Liver (tissue), 9 donors: ENCODE measurements around the gene GALNT17. TPM values are rescaled to one million over a fixed set of nuclear protein-coding genes. Genes with fewer than 3 reads are reported as not detected.

ENCODE experiments used
- DNase-seq: peaks from one replicate; pipeline ENCODE4 v3.0.0-alpha.2; 2017; ENCODE audit warnings: low spot score
- H3K27ac ChIP-seq, 2 donors: one replicate each; pipeline ENCODE4 v1.7.0; 2013; ENCODE audit warnings: inconsistent platforms in 2 of 2, low read length in 2 of 2, control low read depth in 1 of 2, low read depth in 1 of 2, mild to moderate bottlenecking in 1 of 2
- H3K27me3 ChIP-seq, 4 donors: one replicate each; pipeline versions ENCODE4 v1.6.1 to v1.7.0; 2013; ENCODE audit warnings: low read length in 3 of 4, inconsistent platforms in 1 of 4, mild to moderate bottlenecking in 1 of 4, moderate library complexity in 1 of 4; ENCODE audit not compliant: control insufficient read depth in 4 of 4, insufficient read depth in 4 of 4
- H3K36me3 ChIP-seq, 4 donors: one replicate each; pipeline versions ENCODE4 v1.6.1 to v1.7.0; 2013; ENCODE audit warnings: low read length in 3 of 4, mild to moderate bottlenecking in 3 of 4, low read depth in 1 of 4, moderate library complexity in 1 of 4; ENCODE audit not compliant: control insufficient read depth in 4 of 4, insufficient read depth in 3 of 4
- H3K4me1 ChIP-seq, 4 donors: one replicate each; pipeline versions ENCODE4 v1.6.1 to v1.7.0; 2013; ENCODE audit warnings: low read length in 3 of 4, mild to moderate bottlenecking in 3 of 4, moderate library complexity in 1 of 4; ENCODE audit not compliant: control insufficient read depth in 4 of 4, insufficient read depth in 4 of 4
- H3K4me3 ChIP-seq, 3 donors: one replicate each; pipeline versions ENCODE4 v1.6.1 to v1.7.0; 2013; ENCODE audit warnings: low read length in 3 of 3, control low read depth in 1 of 3, low read depth in 1 of 3, mild to moderate bottlenecking in 1 of 3
- H3K9ac ChIP-seq, 2 donors: one replicate each; pipeline ENCODE4 v1.7.0; 2013; ENCODE audit warnings: low read length in 2 of 2, mild to moderate bottlenecking in 2 of 2, moderate library complexity in 2 of 2, control low read depth in 1 of 2, low read depth in 1 of 2
- H3K9me3 ChIP-seq, 4 donors: one replicate each; pipeline versions ENCODE4 v1.6.1 to v1.7.0; 2013; ENCODE audit warnings: low read length in 3 of 4; ENCODE audit not compliant: control insufficient read depth in 4 of 4
- CTCF ChIP-seq: fragments of 150-350 bp; IDR thresholded peaks from 2 replicates; pipeline ENCODE4 v1.5.1; 2017; ENCODE audit warnings: improper control_type of control experiment, low read depth, low read length; ENCODE audit not compliant: missing input control
- EGR1 ChIP-seq, 2 donors: IDR thresholded peaks; 2 replicates each; pipeline ENCODE4 v1.6.1; 2016 to 2018; ENCODE audit warnings: antibody characterized with exemption in 2 of 2, low read depth in 2 of 2
- FOXA1 ChIP-seq: IDR thresholded peaks from 2 replicates; pipeline ENCODE4 v1.6.1; 2016; ENCODE audit warnings: antibody characterized with exemption
- FOXA2 ChIP-seq: IDR thresholded peaks from 2 replicates; pipeline ENCODE4 v1.6.1; 2016; ENCODE audit warnings: antibody characterized with exemption
- GABPA ChIP-seq, 2 donors: IDR thresholded peaks in 1 of 2; conservative IDR thresholded peaks in 1 of 2; 2 replicates each; pipeline ENCODE4 v1.6.1; 2016; ENCODE audit warnings: antibody characterized with exemption in 2 of 2, mild to moderate bottlenecking in 1 of 2, moderate library complexity in 1 of 2
- HNF4A ChIP-seq, 2 donors: conservative IDR thresholded peaks; 2 replicates each; pipeline ENCODE4 v1.6.1; 2016; ENCODE audit warnings: antibody characterized with exemption in 2 of 2, mild to moderate bottlenecking in 2 of 2
- HNF4G ChIP-seq: IDR thresholded peaks from 2 replicates; pipeline ENCODE4 v1.6.1; 2016; ENCODE audit warnings: antibody characterized with exemption
- JUND ChIP-seq, 2 donors: IDR thresholded peaks; 2 replicates each; pipeline ENCODE4 v1.6.1; 2016; ENCODE audit warnings: antibody characterized with exemption in 2 of 2
- MAX ChIP-seq: IDR thresholded peaks from 2 replicates; pipeline ENCODE4 v1.6.1; 2016; ENCODE audit warnings: antibody characterized with exemption
- NR2F2 ChIP-seq: IDR thresholded peaks from 2 replicates; pipeline ENCODE4 v1.6.1; 2016; ENCODE audit warnings: antibody characterized with exemption
- RAD21 ChIP-seq, 2 donors: IDR thresholded peaks; 2 replicates each; pipeline ENCODE4 v1.6.1; 2016; ENCODE audit warnings: antibody characterized with exemption in 2 of 2, mild to moderate bottlenecking in 2 of 2
- REST ChIP-seq: IDR thresholded peaks from 2 replicates; pipeline ENCODE4 v1.6.1; 2016; ENCODE audit warnings: antibody characterized with exemption, mild to moderate bottlenecking
- RXRA ChIP-seq, 2 donors: IDR thresholded peaks; 2 replicates each; pipeline ENCODE4 v1.6.1; 2017 to 2018; ENCODE audit warnings: antibody characterized with exemption in 2 of 2, mild to moderate bottlenecking in 1 of 2
- SP1 ChIP-seq: IDR thresholded peaks from 2 replicates; pipeline ENCODE4 v1.6.1; 2018; ENCODE audit warnings: antibody characterized with exemption, mild to moderate bottlenecking
- TAF1 ChIP-seq: conservative IDR thresholded peaks from 2 replicates; pipeline ENCODE4 v1.6.1; 2016; ENCODE audit warnings: antibody characterized with exemption, mild to moderate bottlenecking
- YY1 ChIP-seq: IDR thresholded peaks from 2 replicates; pipeline ENCODE4 v1.6.1; 2016; ENCODE audit warnings: antibody characterized with exemption, mild to moderate bottlenecking
- ZBTB33 ChIP-seq: IDR thresholded peaks from 2 replicates; pipeline ENCODE4 v1.6.1; 2016; ENCODE audit warnings: antibody characterized with exemption
- WGBS: extraction: QIAGEN DNeasy Blood & Tissue Kit; methylation state at CpG from one replicate; pipeline ENCODE4 v1.1.7; 2013; 5-methylcytosine and 5-hydroxymethylcytosine counted together
- polyA plus RNA-seq, 2 donors: library from polyadenylated mRNA; stranded (reverse) in 1 of 2; unstranded in 1 of 2; fragments of 200-250 nt in 1 of 2; fragments of >200 nt in 1 of 2; fragmentation: Nextera tagmentation in 1 of 2; extraction: Ambion mirVana in 1 of 2; gene quantifications; one replicate each; pipeline versions ENCODE4 v1.2.1 to v1.2.3, GENCODE V29; 2013 to 2015
- total RNA-seq, 2 donors: library from RNA; depleted of rRNA; stranded (reverse); fragments of >200 nt; gene quantifications; one replicate each; pipeline ENCODE4 v1.2.3, GENCODE V29; 2014
- TF ChIP-seq, protein P1 (sequence below): IDR thresholded peaks from 2 replicates; pipeline ENCODE4 v1.6.1; 2016; ENCODE audit warnings: antibody characterized with exemption
- donor health status: healthy.
- donor health status: healthy.
- donor health status: healthy.
- donor health status: healthy.
- donor health status: healthy.

GALNT17 gene
- total and polyA plus RNA-seq, 4 donors: 0.10 to 0.42 (median 0.37) TPM; not detected in 1

- Histone ChIP-seq H3K4me1 (no peaks in the 10 kb centered on the region), H3K4me3 (no peak overlapping the region), H3K27me3 (no peaks in the 10 kb centered on the region), H3K36me3 (no peaks in the 10 kb centered on the region), H3K27ac (no peak overlapping the region), H3K9ac (no peak overlapping the region), H3K9me3 (peaks cover 3 to 5% (median 4%) of the 10 kb centered on the region in 4 donors)
- WGBS: 76% methylated on average over 3 of the region's 3 CpGs
- TF ChIP-seq HNF4G: no peak
- TF ChIP-seq TAF1: no peak
- no peak for TF ChIP-seq REST
- no peak for TF ChIP-seq ZBTB33
- no peak for TF ChIP-seq CTCF
- TF ChIP-seq RAD21 (IDR thresholded peaks at IDR 0.05): no peak
- TF ChIP-seq JUND (IDR thresholded peaks at IDR 0.05): no peak
- TF ChIP-seq, protein P1, sequence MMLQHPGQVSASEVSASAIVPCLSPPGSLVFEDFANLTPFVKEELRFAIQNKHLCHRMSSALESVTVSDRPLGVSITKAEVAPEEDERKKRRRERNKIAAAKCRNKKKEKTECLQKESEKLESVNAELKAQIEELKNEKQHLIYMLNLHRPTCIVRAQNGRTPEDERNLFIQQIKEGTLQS: no peak
- no peak for TF ChIP-seq SP1
- TF ChIP-seq HNF4A (conservative IDR thresholded peaks at IDR 0.05): no peak
- TF ChIP-seq EGR1 (IDR thresholded peaks at IDR 0.05; ENCODE audit: low read depth in 2 of 2): no peak
- no peak for TF ChIP-seq YY1
- no peak for TF ChIP-seq FOXA2
- TF ChIP-seq GABPA (IDR thresholded peaks at IDR 0.05 in 1 of 2, conservative IDR thresholded peaks at IDR 0.05 in 1 of 2): no peak
- no peak for TF ChIP-seq MAX
- TF ChIP-seq FOXA1: no peak
- TF ChIP-seq NR2F2: no peak
- no peak for TF ChIP-seq RXRA (IDR thresholded peaks at IDR 0.05)
- DNase-seq: no peak
These were observed 589.8 kb downstream of the GALNT17 start for GRCh38 chr7:71721742-71722141.
